Measurements from ENCODE around the gene CLEC16A.
A peak's percentile ranks its signal among the peaks of the same experiment; 100 is the strongest.
"Not testable (repeated sequence)": the region's sequence is repeated elsewhere in the genome, so short reads cannot be mapped to it uniquely, and the experiment has no call there.

CLEC16A gene

DNA sequence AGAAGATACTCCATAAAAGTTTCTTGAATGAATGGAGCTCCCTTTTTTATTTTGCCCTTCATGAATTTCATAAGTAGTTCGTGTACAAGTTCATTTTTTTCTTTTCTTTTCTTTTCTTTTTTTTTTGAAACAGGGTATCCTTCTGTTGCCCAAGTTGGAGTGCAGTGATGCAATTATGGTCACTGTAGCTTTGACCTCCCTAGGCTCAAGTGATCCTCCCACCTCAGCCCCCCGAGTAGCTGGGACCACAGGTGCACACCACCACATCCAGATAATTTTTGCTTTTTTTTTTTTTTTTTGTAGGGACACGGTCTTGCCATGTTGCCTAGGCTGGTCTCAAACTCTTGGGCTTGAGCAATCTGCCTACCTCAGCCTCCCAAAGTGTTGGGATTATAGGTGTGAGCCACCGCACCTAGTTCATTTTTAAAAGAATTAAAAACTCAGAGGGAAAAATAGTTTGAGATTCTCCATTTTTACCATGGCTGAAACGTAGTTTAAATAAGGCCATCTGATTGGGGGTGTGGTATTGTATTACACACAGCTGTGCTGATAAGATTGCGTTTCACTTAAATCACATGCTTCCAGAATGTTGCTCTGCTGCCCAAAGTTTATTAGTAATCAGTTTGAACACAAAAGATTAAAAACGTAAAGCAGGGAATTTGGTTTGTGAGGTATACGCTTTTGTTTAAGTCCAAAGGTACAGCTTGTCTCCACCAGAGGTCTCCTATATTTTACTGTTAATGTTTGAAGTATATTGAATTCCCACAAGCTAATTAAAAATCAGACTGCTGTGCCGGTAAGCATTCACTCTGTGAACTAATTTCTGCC is 157.5 kb downstream of the CLEC16A start:
- Histone ChIP-seq H3K4me3 (ENCODE audit: low read depth in 1 of 2, low read length in 2 of 2) (no peak overlapping the region), H3K27ac (ENCODE audit: low read length) (peak overlapping the region; percentile 57), H3K9ac (ENCODE audit: low read depth, low read length) (no peak overlapping the region), H3K4me1 (ENCODE audit: insufficient read depth, low read length) (peaks cover 61% of the 10 kb centered on the region), H3K9me3 (ENCODE audit: insufficient read depth, low read length, severe bottlenecking) (no peaks in the 10 kb centered on the region), H3K79me2 (ENCODE audit: insufficient read depth, low read length) (no peaks in the 10 kb centered on the region), H3K4me2 (ENCODE audit: insufficient read depth, low read length) (no peak overlapping the region), H2AFZ (ENCODE audit: low read depth, low read length) (no peak overlapping the region), H3K27me3 (ENCODE audit: insufficient read depth, low read length, poor library complexity) (no peaks in the 10 kb centered on the region), H3K36me3 (ENCODE audit: insufficient read depth, low read length) (peaks cover 17% of the 10 kb centered on the region), H4K20me1 (ENCODE audit: insufficient read depth, low read length) (no peaks in the 10 kb centered on the region)
- TF ChIP-seq, protein P1, sequence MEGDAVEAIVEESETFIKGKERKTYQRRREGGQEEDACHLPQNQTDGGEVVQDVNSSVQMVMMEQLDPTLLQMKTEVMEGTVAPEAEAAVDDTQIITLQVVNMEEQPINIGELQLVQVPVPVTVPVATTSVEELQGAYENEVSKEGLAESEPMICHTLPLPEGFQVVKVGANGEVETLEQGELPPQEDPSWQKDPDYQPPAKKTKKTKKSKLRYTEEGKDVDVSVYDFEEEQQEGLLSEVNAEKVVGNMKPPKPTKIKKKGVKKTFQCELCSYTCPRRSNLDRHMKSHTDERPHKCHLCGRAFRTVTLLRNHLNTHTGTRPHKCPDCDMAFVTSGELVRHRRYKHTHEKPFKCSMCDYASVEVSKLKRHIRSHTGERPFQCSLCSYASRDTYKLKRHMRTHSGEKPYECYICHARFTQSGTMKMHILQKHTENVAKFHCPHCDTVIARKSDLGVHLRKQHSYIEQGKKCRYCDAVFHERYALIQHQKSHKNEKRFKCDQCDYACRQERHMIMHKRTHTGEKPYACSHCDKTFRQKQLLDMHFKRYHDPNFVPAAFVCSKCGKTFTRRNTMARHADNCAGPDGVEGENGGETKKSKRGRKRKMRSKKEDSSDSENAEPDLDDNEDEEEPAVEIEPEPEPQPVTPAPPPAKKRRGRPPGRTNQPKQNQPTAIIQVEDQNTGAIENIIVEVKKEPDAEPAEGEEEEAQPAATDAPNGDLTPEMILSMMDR (IDR thresholded peaks at IDR 0.05; ENCODE audit: borderline replicate concordance, extremely low read depth, low read length, poor library complexity, severe bottlenecking): peak; percentile 14
- no peak for TF ChIP-seq EZH2 (IDR thresholded peaks at IDR 0.05; ENCODE audit: borderline replicate concordance, low read depth, low read length, severe bottlenecking)
- no peak for DNase-seq
- ATAC-seq (ENCODE audit: insufficient read depth, low read depth): no peak

DNA sequence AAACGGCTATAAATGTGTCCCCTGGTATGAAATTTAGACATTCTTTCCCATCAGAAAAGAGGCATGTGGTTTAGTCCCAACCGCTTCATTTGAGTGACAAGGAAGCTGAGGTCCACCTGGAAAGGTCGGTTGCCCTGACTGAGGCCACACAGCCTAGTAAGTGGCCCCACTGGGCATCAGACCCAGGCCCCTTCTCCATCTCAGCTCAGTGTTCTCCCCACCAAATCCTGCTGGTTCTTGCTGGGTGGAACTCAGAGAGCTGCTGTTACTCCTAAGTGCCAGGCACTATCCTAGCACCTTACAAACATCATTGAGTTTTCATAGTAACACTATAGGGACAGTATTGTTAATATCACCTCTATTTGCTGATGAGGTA is 158.1 kb downstream of the CLEC16A start:
- Histone ChIP-seq H3K36me3 (ENCODE audit: insufficient read depth, low read length) (peaks cover 16% of the 10 kb centered on the region), H3K27me3 (ENCODE audit: insufficient read depth, low read length, poor library complexity) (no peaks in the 10 kb centered on the region), H3K4me2 (ENCODE audit: insufficient read depth, low read length) (no peak overlapping the region), H2AFZ (ENCODE audit: low read depth, low read length) (no peak overlapping the region), H3K9me3 (ENCODE audit: insufficient read depth, low read length, severe bottlenecking) (no peaks in the 10 kb centered on the region), H3K27ac (ENCODE audit: low read length) (peak overlapping the region; percentile 57), H3K4me1 (ENCODE audit: insufficient read depth, low read length) (peaks cover 60% of the 10 kb centered on the region), H3K4me3 (ENCODE audit: low read depth in 1 of 2, low read length in 2 of 2) (no peak overlapping the region), H4K20me1 (ENCODE audit: insufficient read depth, low read length) (no peaks in the 10 kb centered on the region), H3K9ac (ENCODE audit: low read depth, low read length) (no peak overlapping the region), H3K79me2 (ENCODE audit: insufficient read depth, low read length) (no peaks in the 10 kb centered on the region)
- no peak for TF ChIP-seq EZH2 (IDR thresholded peaks at IDR 0.05; ENCODE audit: borderline replicate concordance, low read depth, low read length, severe bottlenecking)
- TF ChIP-seq, protein P1 (IDR thresholded peaks at IDR 0.05; ENCODE audit: borderline replicate concordance, extremely low read depth, low read length, poor library complexity, severe bottlenecking): no peak
- DNase-seq (no peak), ATAC-seq (ENCODE audit: insufficient read depth, low read depth) (no peak)

DNA sequence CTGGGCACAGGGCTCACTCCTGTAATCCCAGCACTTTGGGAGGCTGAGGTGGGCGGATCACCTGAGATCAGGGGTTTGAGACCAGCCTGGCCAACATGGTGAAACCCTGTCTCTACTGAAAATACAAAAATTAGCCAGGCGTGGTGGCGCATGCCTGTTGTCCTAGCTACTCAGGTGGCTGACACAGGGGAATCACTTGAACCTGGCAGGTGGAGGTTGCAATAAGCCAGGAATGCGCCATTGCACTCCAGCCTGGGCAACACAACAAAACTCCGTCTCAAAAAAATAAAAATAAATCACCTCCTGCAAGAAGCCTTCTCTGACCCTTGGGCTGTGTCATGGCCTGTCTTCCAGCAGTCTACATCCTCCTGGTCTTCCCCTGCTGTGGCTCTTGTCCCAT is 158.9 kb downstream of the CLEC16A start:
- peaks cover 56% of the 10 kb centered on the region for H3K4me1 ChIP-seq (ENCODE audit: insufficient read depth, low read length)
- H3K4me3 ChIP-seq (ENCODE audit: low read depth in 1 of 2, low read length in 2 of 2); H3K9ac ChIP-seq (ENCODE audit: low read depth, low read length); H3K4me2 ChIP-seq (ENCODE audit: insufficient read depth, low read length); H3K9me3 ChIP-seq (ENCODE audit: insufficient read depth, low read length, severe bottlenecking); DNase-seq; H4K20me1 ChIP-seq (ENCODE audit: insufficient read depth, low read length); H3K27me3 ChIP-seq (ENCODE audit: insufficient read depth, low read length, poor library complexity); H3K79me2 ChIP-seq (ENCODE audit: insufficient read depth, low read length); ATAC-seq (ENCODE audit: insufficient read depth, low read depth); H2AFZ ChIP-seq (ENCODE audit: low read depth, low read length): not testable (repeated sequence)
- H3K36me3 ChIP-seq (ENCODE audit: insufficient read depth, low read length): peaks cover 11% of the 10 kb centered on the region
- H3K27ac ChIP-seq (ENCODE audit: low read length): peak overlapping the region; percentile 57

DNA sequence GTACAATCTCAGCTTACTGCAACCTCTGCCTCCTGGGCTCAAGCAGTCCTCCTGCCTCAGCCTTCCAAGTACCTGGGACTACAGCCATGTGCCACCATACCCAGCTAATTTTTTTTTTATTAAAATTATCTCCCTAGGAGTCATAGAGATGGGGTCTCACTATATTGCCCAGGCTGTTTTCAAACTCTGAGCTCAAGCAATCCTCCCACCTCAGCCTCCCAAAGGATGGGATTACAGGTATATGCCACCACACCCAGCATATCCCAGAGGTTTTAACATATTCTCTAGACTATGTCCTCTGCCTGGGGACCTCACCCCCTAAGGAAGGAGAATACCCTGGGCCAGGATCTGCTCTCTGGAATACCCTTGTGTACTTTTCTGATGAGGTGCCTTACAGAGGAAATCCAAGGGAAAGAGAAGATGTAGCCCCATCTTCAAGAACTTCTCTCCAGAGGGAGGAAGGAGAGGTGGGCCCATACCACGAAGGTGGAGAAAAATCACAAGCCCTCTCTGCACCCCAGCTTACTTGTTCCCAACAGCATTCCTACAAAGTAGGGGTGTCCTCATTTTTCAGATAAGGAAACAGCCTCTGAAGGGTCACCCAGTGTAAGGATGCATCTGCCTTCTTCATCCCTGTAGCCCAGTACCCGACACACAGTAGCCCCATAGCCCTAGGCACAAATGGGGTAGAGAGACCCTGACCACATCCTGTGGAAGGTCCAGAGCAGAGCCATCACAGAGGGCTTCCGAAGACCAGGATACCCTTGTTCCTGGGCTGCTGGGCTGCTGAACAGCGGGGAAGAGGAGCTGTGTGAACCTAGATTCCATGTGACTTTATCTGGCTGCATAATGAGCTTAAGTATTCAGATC is 160.0 kb downstream of the CLEC16A start:
- Histone ChIP-seq H3K27me3 (ENCODE audit: insufficient read depth, low read length, poor library complexity) (no peaks in the 10 kb centered on the region), H3K4me2 (ENCODE audit: insufficient read depth, low read length) (0 out of 2 replicates have a peak overlapping the region, but pooled peaks have one; percentile 32), H3K4me3 (ENCODE audit: low read depth in 1 of 2, low read length in 2 of 2) (no peak overlapping the region), H3K9me3 (ENCODE audit: insufficient read depth, low read length, severe bottlenecking) (no peaks in the 10 kb centered on the region), H2AFZ (ENCODE audit: low read depth, low read length) (no peak overlapping the region), H3K9ac (ENCODE audit: low read depth, low read length) (peak overlapping the region; percentile 14; the same call in 1 of the 2 replicates), H3K4me1 (ENCODE audit: insufficient read depth, low read length) (peaks cover 55% of the 10 kb centered on the region), H3K27ac (ENCODE audit: low read length) (peak overlapping the region; percentile 70), H3K36me3 (ENCODE audit: insufficient read depth, low read length) (peaks cover 3% of the 10 kb centered on the region; the same call in 1 of the 2 replicates), H3K79me2 (ENCODE audit: insufficient read depth, low read length) (no peaks in the 10 kb centered on the region), H4K20me1 (ENCODE audit: insufficient read depth, low read length) (no peaks in the 10 kb centered on the region)
- DNase-seq (no peak), ATAC-seq (ENCODE audit: insufficient read depth, low read depth) (peak; percentile 11; the same call in 2 of the 3 replicates)
- no peak for TF ChIP-seq EZH2 (IDR thresholded peaks at IDR 0.05; ENCODE audit: borderline replicate concordance, low read depth, low read length, severe bottlenecking)
- TF ChIP-seq, protein P1 (IDR thresholded peaks at IDR 0.05; ENCODE audit: borderline replicate concordance, extremely low read depth, low read length, poor library complexity, severe bottlenecking): no peak
